ENCODE measurements around the gene NPEPL1.

DNA sequence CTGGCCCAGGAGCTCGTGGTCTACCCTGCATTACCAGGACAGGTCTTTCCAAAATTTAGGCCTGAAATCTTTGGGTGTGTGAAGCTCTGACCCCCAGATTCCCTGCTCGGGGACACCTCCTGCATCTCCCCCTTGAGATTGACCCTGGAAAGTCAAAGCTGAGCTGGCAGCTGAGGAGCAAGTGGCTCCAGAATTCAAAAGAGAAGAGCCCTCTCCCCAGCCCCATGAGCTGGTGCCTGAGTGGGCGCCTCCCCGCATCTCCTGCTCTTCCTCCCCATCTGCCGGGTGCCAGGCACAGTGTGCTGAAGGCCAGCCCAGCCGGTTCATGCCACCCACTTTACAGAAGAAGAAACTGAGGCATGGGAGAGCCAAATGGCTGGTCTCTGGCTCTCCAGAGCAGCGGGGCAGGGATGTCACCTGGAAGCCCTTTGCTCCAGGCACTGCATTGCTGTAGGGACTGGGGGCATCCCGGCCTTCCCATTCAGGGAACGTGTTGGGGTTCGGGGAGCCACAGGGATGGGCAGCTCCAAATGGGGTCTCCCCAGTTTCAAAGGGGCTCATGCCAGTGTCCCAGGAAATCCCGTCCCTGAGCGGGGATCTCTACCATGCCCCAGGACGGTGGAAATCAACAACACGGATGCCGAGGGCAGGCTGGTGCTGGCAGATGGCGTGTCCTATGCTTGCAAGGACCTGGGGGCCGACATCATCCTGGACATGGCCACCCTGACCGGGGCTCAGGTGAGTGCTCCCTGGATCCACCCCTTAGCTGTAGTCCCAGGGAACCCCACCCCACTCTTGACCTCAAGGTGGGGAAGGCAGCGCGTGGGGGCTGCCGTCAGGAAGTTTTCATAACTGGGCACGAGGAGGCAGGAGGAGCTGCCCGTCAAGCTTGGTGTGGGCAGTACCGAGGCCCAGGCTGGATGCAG lies 20.5 kb downstream of the NPEPL1 start:
- TF ChIP-seq, protein P1, sequence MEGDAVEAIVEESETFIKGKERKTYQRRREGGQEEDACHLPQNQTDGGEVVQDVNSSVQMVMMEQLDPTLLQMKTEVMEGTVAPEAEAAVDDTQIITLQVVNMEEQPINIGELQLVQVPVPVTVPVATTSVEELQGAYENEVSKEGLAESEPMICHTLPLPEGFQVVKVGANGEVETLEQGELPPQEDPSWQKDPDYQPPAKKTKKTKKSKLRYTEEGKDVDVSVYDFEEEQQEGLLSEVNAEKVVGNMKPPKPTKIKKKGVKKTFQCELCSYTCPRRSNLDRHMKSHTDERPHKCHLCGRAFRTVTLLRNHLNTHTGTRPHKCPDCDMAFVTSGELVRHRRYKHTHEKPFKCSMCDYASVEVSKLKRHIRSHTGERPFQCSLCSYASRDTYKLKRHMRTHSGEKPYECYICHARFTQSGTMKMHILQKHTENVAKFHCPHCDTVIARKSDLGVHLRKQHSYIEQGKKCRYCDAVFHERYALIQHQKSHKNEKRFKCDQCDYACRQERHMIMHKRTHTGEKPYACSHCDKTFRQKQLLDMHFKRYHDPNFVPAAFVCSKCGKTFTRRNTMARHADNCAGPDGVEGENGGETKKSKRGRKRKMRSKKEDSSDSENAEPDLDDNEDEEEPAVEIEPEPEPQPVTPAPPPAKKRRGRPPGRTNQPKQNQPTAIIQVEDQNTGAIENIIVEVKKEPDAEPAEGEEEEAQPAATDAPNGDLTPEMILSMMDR (IDR thresholded peaks at IDR 0.05): no peak
- TF ChIP-seq POLR2A (IDR thresholded peaks at IDR 0.05): no peak
